Suprapubic skin (tissue), 4 donors: ENCODE data around the gene PIKFYVE. TPM values are rescaled to one million over a fixed set of nuclear protein-coding genes. Genes with fewer than 3 reads are reported as not detected.
"Not testable (repeated sequence)": the region's sequence is repeated elsewhere in the genome, so short reads cannot be mapped to it uniquely, and the experiment has no call there.

ENCODE experiments used
- DNase-seq, 2 donors: peaks; one replicate each; pipeline ENCODE4 v3.0.0-alpha.2; 2019; ENCODE audit warnings: low spot score in 2 of 2
- H3K27ac ChIP-seq: fragments of 200-600 bp; sonication (generic); one replicate; pipeline ENCODE4 v1.5.1; 2019
- H3K27me3 ChIP-seq: fragments of 200-600 bp; sonication (generic); one replicate; pipeline ENCODE4 v1.5.1; 2019
- H3K36me3 ChIP-seq: fragments of 200-600 bp; sonication (generic); one replicate; pipeline ENCODE4 v1.5.1; 2019
- H3K4me1 ChIP-seq: fragments of 200-600 bp; sonication (generic); one replicate; pipeline ENCODE4 v1.5.1; 2019
- H3K4me3 ChIP-seq: fragments of 200-600 bp; sonication (generic); one replicate; pipeline ENCODE4 v1.5.1; 2019; ENCODE audit warnings: mild to moderate bottlenecking
- H3K9me3 ChIP-seq: fragments of 200-600 bp; sonication (generic); one replicate; pipeline ENCODE4 v1.5.1; 2019
- CTCF ChIP-seq, 2 donors: fragments of 200-600 bp in 1 of 2; fragments of 450-650 bp in 1 of 2; sonication (generic) in 1 of 2; IDR thresholded peaks; one replicate each; pipeline ENCODE4 v1.5.1; 2016 to 2019; ENCODE audit warnings: antibody characterized with exemption in 2 of 2, mild to moderate bottlenecking in 1 of 2, moderate library complexity in 1 of 2
- EP300 ChIP-seq: sonication (generic); formaldehyde crosslinking; IDR thresholded peaks from one replicate; pipeline ENCODE4 v1.6.1; 2017; ENCODE audit warnings: antibody characterized with exemption
- POLR2A ChIP-seq, 2 donors: fragments of 450-650 bp; IDR thresholded peaks; one replicate each; pipeline ENCODE4 v1.6.1; 2017; ENCODE audit warnings: antibody characterized with exemption in 2 of 2, mild to moderate bottlenecking in 2 of 2, moderate library complexity in 2 of 2
- POLR2AphosphoS5 ChIP-seq, 3 donors: sonication (generic); formaldehyde crosslinking; IDR thresholded peaks; one replicate each; pipeline ENCODE4 v1.6.1; 2017; ENCODE audit warnings: antibody characterized with exemption in 3 of 3
- WGBS: methylation state at CpG from one replicate; pipeline ENCODE4 v1.1.5; 2018; 5-methylcytosine and 5-hydroxymethylcytosine counted together
- total RNA-seq, 4 donors: library from RNA; depleted of rRNA; stranded (reverse); fragments of >200 nt; gene quantifications; one replicate each; pipeline ENCODE4 v1.1.0, GENCODE V29; 2016

The PIKFYVE gene
- total RNA-seq, 4 donors from 2014 or later, result 25.0 to 55.9 (median 26.7) TPM

- 45% methylated on average over 1 of the region's 1 CpG for WGBS
- TF ChIP-seq POLR2A (IDR thresholded peaks at IDR 0.05), result no peak
- no peak for TF ChIP-seq POLR2AphosphoS5 (IDR thresholded peaks at IDR 0.05)
- TF ChIP-seq CTCF (IDR thresholded peaks at IDR 0.05), result no peak
- no peak for TF ChIP-seq EP300
Measured at GRCh38 chr2:208371634-208371935, 105.5 kb downstream of the PIKFYVE start.

GRCh38 chr2:208373460-208374089 is 107.5 kb downstream of the PIKFYVE start:
- H3K27ac ChIP-seq, result no peak overlapping the region
- WGBS, result 43% methylated on average over 2 of the region's 2 CpGs
- peaks cover 4% of the 10 kb centered on the region for H3K27me3 ChIP-seq
- H3K4me1 ChIP-seq, result no peaks in the 10 kb centered on the region
- no peaks in the 10 kb centered on the region for H3K36me3 ChIP-seq
- TF ChIP-seq POLR2AphosphoS5 (IDR thresholded peaks at IDR 0.05) (no peak), CTCF (IDR thresholded peaks at IDR 0.05) (peak; percentile 42 to 78)
- no peak overlapping the region for H3K4me3 ChIP-seq
- DNase-seq, result no peak
- no peaks in the 10 kb centered on the region for H3K9me3 ChIP-seq

More at GRCh38 chr2:208371634-208371935, 105.5 kb downstream of the PIKFYVE start:
- no peak for DNase-seq
- no peaks in the 10 kb centered on the region for H3K36me3 ChIP-seq
- H3K9me3 ChIP-seq, result no peaks in the 10 kb centered on the region
- no peak overlapping the region for H3K27ac ChIP-seq
- H3K4me1 ChIP-seq, result no peaks in the 10 kb centered on the region
- no peak overlapping the region for H3K4me3 ChIP-seq
- peaks cover 4% of the 10 kb centered on the region for H3K27me3 ChIP-seq

GRCh38 chr2:208375491-208376068 is 109.5 kb downstream of the PIKFYVE start:
- no peak for DNase-seq
- no peak overlapping the region for H3K27ac ChIP-seq
- no peak overlapping the region for H3K4me3 ChIP-seq
- no peaks in the 10 kb centered on the region for H3K36me3 ChIP-seq
- no peaks in the 10 kb centered on the region for H3K9me3 ChIP-seq
- TF ChIP-seq POLR2A (IDR thresholded peaks at IDR 0.05) (no peak), POLR2AphosphoS5 (IDR thresholded peaks at IDR 0.05) (no peak), CTCF (IDR thresholded peaks at IDR 0.05) (no peak), EP300 (no peak)
- H3K27me3 ChIP-seq, result peaks cover 4% of the 10 kb centered on the region
- H3K4me1 ChIP-seq, result no peaks in the 10 kb centered on the region
- 88% methylated on average over 1 of the region's 1 CpG for whole genome bisulfite sequencing

- H3K4me1 ChIP-seq, H3K4me3 ChIP-seq, H3K27me3 ChIP-seq, H3K9me3 ChIP-seq, DNase-seq, H3K27ac ChIP-seq, H3K36me3 ChIP-seq: not testable (repeated sequence)
- WGBS, result 99% methylated on average over 7 of the region's 40 CpGs
Measured at GRCh38 chr2:208377344-208377860, 111.3 kb downstream of the PIKFYVE start.

- TF ChIP-seq EP300 (no peak), POLR2A (IDR thresholded peaks at IDR 0.05) (no peak), CTCF (IDR thresholded peaks at IDR 0.05) (no peak), POLR2AphosphoS5 (IDR thresholded peaks at IDR 0.05) (no peak)
- no peak for DNase-seq
- WGBS, result 87% methylated on average over 3 of the region's 3 CpGs
- Histone ChIP-seq H3K4me1 (no peaks in the 10 kb centered on the region), H3K9me3 (no peaks in the 10 kb centered on the region), H3K4me3 (no peak overlapping the region), H3K27me3 (peaks cover 10% of the 10 kb centered on the region), H3K27ac (no peak overlapping the region), H3K36me3 (no peaks in the 10 kb centered on the region)
Measured at GRCh38 chr2:208379192-208379591, 113.1 kb downstream of the PIKFYVE start.
